K562 (cell line): ENCODE measurements around the gene NKD1. TPM values are rescaled to one million over a fixed set of nuclear protein-coding genes. Genes with fewer than 3 reads are reported as not detected.

ENCODE experiments used
- ATAC-seq: fragments of 200-7000 bp; cut with Tn5 transposase; 3 replicates; pipeline ENCODE4 v1.9.1; 2020; ENCODE audit warnings: moderate library complexity
- BruUV-seq: library from RNA; stranded (reverse); fragments of 400-500 nt; replicated peaks from 2 replicates; lab custom pipeline; 2021; lab: Mats Ljungman, UMichigan
- CTCF ChIA-PET: fragments of 300-600 bp; formaldehyde crosslinking; extraction: SDS; loops from one replicate; lab custom pipeline; 2021; ENCODE audit warnings: low intra/inter-chr PET ratio; lab: Yijun Ruan, JAX
- POLR2A ChIA-PET: fragments of 300-600, 350-650 bp; sonication (Branson Sonifier 250); formaldehyde crosslinking; extraction: SDS; loops from one replicate; lab custom pipeline; 2021; ENCODE audit warnings: antibody characterized with exemption, inconsistent platforms; lab: Yijun Ruan, JAX
- DNase-seq, 4 experiments: peaks; one replicate each; pipeline versions ENCODE4 v3.0.0 to v3.0.0-alpha.2; 2011 to 2018; ENCODE audit warnings: low spot score in 3 of 4, mixed read lengths in 3 of 4; ENCODE audit errors: extremely low read depth in 1 of 4
- FAIRE-seq: peaks from 2 replicates; lab custom pipeline; 2011; peaks lifted over from hg19 to GRCh38; lab: Jason Lieb, UNC
- H2AFZ ChIP-seq: 2 replicates; pipeline ENCODE4 v1.6.0; 2011; ENCODE audit warnings: low read depth, low read length, control low read depth, inconsistent platforms
- H3K27ac ChIP-seq: fragments of 200-600 bp; 3 replicates; pipeline ENCODE4 v1.8.0; 2011; ENCODE audit warnings: low read depth, mild to moderate bottlenecking, control low read depth, inconsistent platforms, low read length, moderate library complexity, mixed read lengths; ENCODE audit errors: extremely low read depth
- H3K27me3 ChIP-seq, 2 experiments: fragments of 300-600 bp in 1 of 2; 2 replicates in 1 of 2; 3 replicates in 1 of 2; pipeline versions ENCODE4 v1.6.0 to v1.8.0; 2011; ENCODE audit warnings: inconsistent platforms in 2 of 2, low read length in 2 of 2, mild to moderate bottlenecking in 1 of 2, mixed read lengths in 1 of 2, moderate library complexity in 1 of 2; ENCODE audit not compliant: control insufficient read depth in 2 of 2, insufficient read depth in 2 of 2
- H3K36me3 ChIP-seq: fragments of 300-600 bp; 3 replicates; pipeline ENCODE4 v1.8.0; 2011; ENCODE audit warnings: mild to moderate bottlenecking, low read length, inconsistent platforms; ENCODE audit not compliant: control insufficient read depth, insufficient read depth
- H3K4me1 ChIP-seq, 2 experiments: fragments of 200-600 bp in 1 of 2; replicated peaks in 1 of 2; 2 replicates in 1 of 2; 3 replicates in 1 of 2; pipeline versions ENCODE4 v1.5.1 to v1.8.0; 2011; ENCODE audit warnings: inconsistent platforms in 2 of 2, low read length in 2 of 2, mild to moderate bottlenecking in 1 of 2, mixed read lengths in 1 of 2, moderate library complexity in 1 of 2; ENCODE audit not compliant: control insufficient read depth in 2 of 2, insufficient read depth in 2 of 2
- H3K4me2 ChIP-seq: 2 replicates; pipeline ENCODE4 v1.6.1; 2011; ENCODE audit warnings: low read length, control low read depth, inconsistent platforms, mixed read lengths; ENCODE audit not compliant: insufficient read depth
- H3K4me3 ChIP-seq: fragments of 200-600 bp; sonication (generic), shearing (Covaris generic); 2 replicates; pipeline ENCODE4 v1.5.1; 2016; ENCODE audit warnings: control low read depth, inconsistent platforms
- H3K79me2 ChIP-seq: fragments of 200-600 bp; 3 replicates; pipeline ENCODE4 v1.8.0; 2011; ENCODE audit warnings: low read length, inconsistent platforms; ENCODE audit not compliant: control insufficient read depth, insufficient read depth
- H3K9ac ChIP-seq, 2 experiments: 2 replicates each; pipeline versions ENCODE4 v1.6.0 to v1.6.1; 2011; ENCODE audit warnings: low read depth in 2 of 2, low read length in 2 of 2, control low read depth in 1 of 2, inconsistent platforms in 1 of 2, mild to moderate bottlenecking in 1 of 2, mixed read lengths in 1 of 2; ENCODE audit not compliant: insufficient read depth in 1 of 2
- H3K9me1 ChIP-seq: one replicate; pipeline ENCODE4 v1.6.0; 2011; ENCODE audit warnings: inconsistent platforms, mild to moderate bottlenecking, low read length, moderate library complexity; ENCODE audit not compliant: control insufficient read depth, insufficient read depth
- H3K9me3 ChIP-seq: replicated peaks from 2 replicates; pipeline ENCODE4 v1.5.1; 2011; ENCODE audit warnings: low read depth, low read length, inconsistent platforms; ENCODE audit not compliant: control insufficient read depth, insufficient read depth
- H4K20me1 ChIP-seq: replicated peaks from 2 replicates; pipeline ENCODE4 v1.6.1; 2011; ENCODE audit warnings: low read length, inconsistent platforms, mixed read lengths; ENCODE audit not compliant: control insufficient read depth, insufficient read depth
- CAMTA2 ChIP-seq: fragments of 250-450 bp; sonication (Bioruptor Pico); conservative IDR thresholded peaks from 2 replicates; pipeline ENCODE4 v1.5.1; 2022
- CBFA2T2 ChIP-seq: fragments of 450-650 bp; conservative IDR thresholded peaks from 2 replicates; pipeline ENCODE4 v1.6.1; 2017; ENCODE audit warnings: mild to moderate bottlenecking
- FOXK2 ChIP-seq, 2 experiments: fragments of 450-650 bp; IDR thresholded peaks in 1 of 2; conservative IDR thresholded peaks in 1 of 2; 2 replicates each; pipeline ENCODE4 v1.6.1; 2016; ENCODE audit warnings: low read depth in 2 of 2, mild to moderate bottlenecking in 1 of 2
- HMGN3 ChIP-seq: IDR thresholded peaks from 2 replicates; pipeline ENCODE4 v1.6.1; 2011; ENCODE audit warnings: borderline replicate concordance, low read depth, mild to moderate bottlenecking, mixed read lengths, low read length; ENCODE audit not compliant: insufficient read length; ENCODE audit errors: extremely low read depth
- MCM7 ChIP-seq, 2 experiments: fragments of 450-650 bp; IDR thresholded peaks; 2 replicates each; pipeline ENCODE4 v1.6.1; 2016 to 2018
- NR3C1 ChIP-seq: sonication (generic); formaldehyde crosslinking; IDR thresholded peaks from 2 replicates; pipeline ENCODE4 v1.8.1; 2022; ENCODE audit warnings: missing genetic modification reagents
- RBBP5 ChIP-seq: fragments of 200-600 bp; sonication (generic); IDR thresholded peaks from 2 replicates; pipeline ENCODE4 v1.6.1; 2012; ENCODE audit warnings: borderline replicate concordance, mild to moderate bottlenecking, low read length, control low read depth, inconsistent platforms; ENCODE audit not compliant: insufficient read depth, poor library complexity, severe bottlenecking
- YBX1 ChIP-seq: fragments of 450-650 bp; IDR thresholded peaks from 2 replicates; pipeline ENCODE4 v1.7.1; 2016; ENCODE audit warnings: mild to moderate bottlenecking
- ZBTB11 ChIP-seq, 3 experiments: fragments of 200-800 bp in 1 of 3; fragments of 250-450 bp in 1 of 3; fragments of 450-650 bp in 1 of 3; sonication (Bioruptor Pico) in 1 of 3; sonication (Bioruptor generic) in 1 of 3; formaldehyde crosslinking in 1 of 3; IDR thresholded peaks; 2 replicates each; pipeline versions ENCODE4 v1.6.1 to v1.8.0; 2016 to 2022; ENCODE audit warnings: mild to moderate bottlenecking in 2 of 3, missing genetic modification characterization in 2 of 3, missing compliant biosample characterization in 1 of 3, moderate library complexity in 1 of 3
- ZNF785 ChIP-seq: fragments of 250-450 bp; sonication (Bioruptor Pico); IDR thresholded peaks from 2 replicates; pipeline ENCODE4 v1.4.0; 2020; ENCODE audit warnings: mild to moderate bottlenecking
- WGBS: fragments of 100-300 bp; shearing (Covaris generic); methylation state at CpG from one replicate; pipeline ENCODE4 v1.1.6; 2016; ENCODE audit warnings: low coverage, mixed read lengths; ENCODE audit not compliant: insufficient coverage; ENCODE audit errors: missing lambda C conversion rate; 5-methylcytosine and 5-hydroxymethylcytosine counted together
- in situ Hi-C: fragments of 300-500 bp; cut with MboI; formaldehyde crosslinking; loops from 4 replicates; pipeline ENCODE4 v1.15.0; 2018; ENCODE audit warnings: inconsistent platforms, mixed read lengths
- intact Hi-C: fragments of 100-400 bp; cut with micrococcal nuclease; formaldehyde crosslinking; loops from 2 replicates; pipeline ENCODE4 v1.14.2; 2022
- polyA plus RNA-seq, 8 experiments: library from polyadenylated mRNA; depleted of rRNA in 4 of 8; stranded (reverse) in 5 of 8; unstranded in 3 of 8; fragments of >200 nt; fragmentation: Nextera tagmentation in 2 of 8; fragmentation: Illumina TruSeq in 1 of 8; extraction: Ambion mirVana in 2 of 8; extraction: Trizol in 1 of 8; gene quantifications; 2 replicates each; pipeline versions ENCODE4 v1.2.1 to v1.2.3, GENCODE V29; 2011 to 2014; ENCODE audit warnings: inconsistent platforms in 1 of 8, missing spikeins in 1 of 8
- total RNA-seq, 7 experiments: library from RNA; depleted of rRNA in 6 of 7; stranded (reverse); fragments of >200 nt in 6 of 7; fragmentation: Illumina TruSeq in 2 of 7; extraction: Trizol in 2 of 7; gene quantifications; 2 replicates each; pipeline versions ENCODE4 v1.2.1 to v1.2.3, GENCODE V29; 2011 to 2021; ENCODE audit warnings: low replicate concordance in 1 of 7

The NKD1 gene
- total and polyA plus RNA-seq, 9 of the 15 experiments (the other 6 are each of a cell fraction or from before 2014, with no cell fraction given): under 0.01 to 0.24 (median 0.04) TPM; not detected in 2

GRCh38 chr16:50598256-50598894, 50.2 kb downstream of the NKD1 start:
- no TSS peak for BruUV-seq
- Histone ChIP-seq H3K36me3 (no peaks in the 10 kb centered on the region), H3K9me1 (no peaks in the 10 kb centered on the region), H3K79me2 (no peaks in the 10 kb centered on the region), H3K4me2 (no peak overlapping the region), H3K4me1 (no peaks in the 10 kb centered on the region; a peak in 1 of 5 replicates), H3K9ac (no peak overlapping the region; a peak in 1 of 4 replicates), H2AFZ (no peak overlapping the region), H4K20me1 (peaks cover 5% of the 10 kb centered on the region; the same call in 1 of the 2 replicates), H3K27ac (no peak overlapping the region), H3K27me3 (peaks cover 13 to 59% of the 10 kb centered on the region in 2 experiments; a peak in 4 of 5 replicates), H3K9me3 (no peaks in the 10 kb centered on the region), H3K4me3 (no peak overlapping the region)
- ChIA-PET CTCF (no interaction called here), POLR2A (interaction anchor here (0.6 to 1.2 kb wide), 2 partner anchors 12 to 30 kb away, joined by 3 read pairs; no protein-coding TSS in a partner anchor)
- intact Hi-C loops: loop anchor here (10.0 kb wide), 1 partner anchor 66 kb away; no protein-coding TSS in a partner anchor
- ATAC-seq (no peak), FAIRE-seq (no peak), DNase-seq (no peak)
- WGBS: 1% methylated on average over 14 of the region's 15 CpGs
- in situ Hi-C loops: no loop called here
- no peak for TF ChIP-seq YBX1
- TF ChIP-seq FOXK2 (conservative IDR thresholded peaks at IDR 0.05 in 1 of 2, IDR thresholded peaks at IDR 0.05 in 1 of 2; ENCODE audit: low read depth in 2 of 2): no peak
- no peak for TF ChIP-seq ZBTB11 (CRISPR knock-in tag; IDR thresholded peaks at IDR 0.05)
- TF ChIP-seq CBFA2T2: no peak
- no peak for TF ChIP-seq ZNF785
- no peak for TF ChIP-seq RBBP5
- TF ChIP-seq CAMTA2 (CRISPR knock-in tag): no peak
- TF ChIP-seq NR3C1 (CRISPR knock-in tag): no peak
- TF ChIP-seq MCM7 (IDR thresholded peaks at IDR 0.05): no peak
- TF ChIP-seq HMGN3: no peak
